GM19328 (cell line): ENCODE measurements around the gene LYSMD3.
A peak's percentile ranks its signal among the peaks of the same experiment; 100 is the strongest.
"Not testable (repeated sequence)": the region's sequence is repeated elsewhere in the genome, so short reads cannot be mapped to it uniquely, and the experiment has no call there.

Experiments used
- ATAC-seq: cut with Tn5 transposase; IDR thresholded peaks from one replicate; pipeline ENCODE4 v1.9.1; 2021; ENCODE audit warnings: mild to moderate bottlenecking, moderate library complexity; ENCODE audit not compliant: unreplicated experiment

The LYSMD3 gene

DNA sequence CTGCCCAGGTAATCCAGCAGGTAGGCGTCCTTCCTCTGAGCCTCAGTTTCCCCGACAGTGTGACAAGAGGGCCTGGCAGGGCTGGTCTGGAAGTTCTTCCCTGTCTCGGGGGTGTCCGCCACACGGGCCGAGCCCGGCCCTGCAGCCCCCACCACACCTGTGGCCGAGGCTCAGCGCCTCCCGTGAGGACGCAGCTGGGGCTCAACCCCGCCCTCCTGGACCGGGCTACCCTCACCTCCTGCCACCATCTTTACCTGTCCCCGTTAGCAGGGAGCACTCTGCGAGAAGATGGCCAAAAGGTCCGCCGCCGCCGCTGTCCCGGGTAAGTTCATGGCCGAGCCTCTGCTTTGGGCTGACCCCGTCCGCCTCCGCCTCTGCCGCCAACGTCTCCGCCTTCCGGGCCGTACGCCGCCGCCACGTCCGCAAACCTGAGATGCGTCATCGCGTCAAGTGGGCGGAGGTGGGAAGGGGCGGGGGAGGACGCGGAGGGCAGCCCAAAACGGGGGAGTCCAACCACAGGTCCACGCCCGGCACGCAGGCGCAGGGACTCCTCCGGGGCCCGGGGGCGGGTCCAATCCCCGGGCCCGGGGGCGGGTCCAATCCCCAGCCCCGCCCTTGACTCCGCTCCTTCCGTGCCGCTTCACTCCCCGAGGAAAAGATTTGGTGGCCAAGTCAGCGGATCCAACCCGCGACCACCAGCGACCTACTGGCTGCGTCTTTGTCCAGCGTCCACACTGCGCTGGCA, at the start of gene LYSMD3:
Gene LYSMD3 (minus strand): TSS at position 391 of the 745 bp plus-strand sequence. CDS start 4,295 bp downstream, outside the sequence.
- peak; percentile 89 for ATAC-seq

DNA sequence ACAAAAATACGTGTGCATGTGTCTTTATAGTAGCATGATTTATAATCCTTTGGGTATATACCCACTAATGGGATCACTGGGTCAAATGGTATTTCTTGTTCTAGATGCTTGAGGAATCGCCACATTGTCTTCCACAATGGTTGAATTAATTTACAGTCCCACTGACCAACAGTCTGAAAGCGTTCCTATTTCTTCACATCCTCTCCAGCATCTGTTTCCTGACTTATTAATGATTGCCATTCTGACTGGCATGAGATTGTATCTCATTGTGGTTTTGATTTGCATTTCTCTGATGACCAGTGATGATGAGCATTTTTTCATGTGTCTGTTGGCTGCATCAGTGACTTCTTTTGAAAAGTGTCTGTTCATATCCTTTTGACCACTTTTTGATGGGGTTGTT, 47.2 kb upstream of the LYSMD3 start:
- not testable (repeated sequence) for ATAC-seq

DNA sequence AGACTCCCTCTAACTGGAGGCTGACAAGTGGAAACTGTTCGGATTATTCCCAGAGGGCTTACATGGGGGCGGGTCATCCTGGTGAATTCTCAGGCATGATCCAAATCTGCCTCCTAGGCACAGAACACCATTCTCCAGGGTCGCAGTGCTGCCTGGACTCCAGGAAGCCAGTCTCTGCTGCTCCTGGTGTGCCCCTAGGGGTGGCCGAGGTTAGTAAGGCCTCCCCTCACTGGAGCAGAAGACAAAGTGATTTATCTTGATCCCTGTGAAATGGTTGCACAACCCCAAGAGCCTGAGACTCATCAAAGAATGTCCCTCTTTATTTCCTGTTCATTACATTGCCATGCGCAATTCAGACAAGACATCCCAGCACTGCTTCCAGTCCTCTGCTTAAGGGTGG, 46.3 kb upstream of the LYSMD3 start:
- ATAC-seq, result no peak

DNA sequence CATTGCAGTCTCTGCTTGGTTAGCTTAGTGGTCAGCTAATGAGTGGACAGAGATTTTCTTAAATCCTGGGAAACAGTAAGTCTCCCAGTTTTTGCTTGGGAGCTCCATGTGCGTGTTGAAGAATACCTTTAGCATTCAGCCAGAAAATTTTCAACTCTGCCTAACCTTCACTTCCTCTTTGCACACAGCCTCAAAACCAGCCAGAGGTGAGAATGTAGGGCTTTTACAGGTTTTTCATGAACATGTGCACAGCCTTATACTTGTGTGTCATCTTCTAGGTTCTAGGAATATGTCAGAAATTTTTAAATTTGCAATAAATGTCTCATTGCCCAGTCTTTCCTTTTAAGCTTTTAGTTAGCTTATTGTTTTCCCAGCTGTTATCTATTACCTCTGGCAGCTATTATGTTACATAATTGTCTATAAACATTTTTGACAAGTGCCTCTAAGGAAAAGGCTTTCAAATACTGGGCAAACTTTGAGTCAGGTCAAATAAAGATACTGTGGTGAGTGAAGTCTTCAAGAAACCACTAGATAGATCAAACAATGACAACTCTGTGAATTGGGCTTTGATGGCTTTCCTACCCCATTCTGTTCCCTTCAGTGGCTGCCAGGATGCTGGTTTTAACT, 41.9 kb upstream of the LYSMD3 start:
- ATAC-seq, result no peak

DNA sequence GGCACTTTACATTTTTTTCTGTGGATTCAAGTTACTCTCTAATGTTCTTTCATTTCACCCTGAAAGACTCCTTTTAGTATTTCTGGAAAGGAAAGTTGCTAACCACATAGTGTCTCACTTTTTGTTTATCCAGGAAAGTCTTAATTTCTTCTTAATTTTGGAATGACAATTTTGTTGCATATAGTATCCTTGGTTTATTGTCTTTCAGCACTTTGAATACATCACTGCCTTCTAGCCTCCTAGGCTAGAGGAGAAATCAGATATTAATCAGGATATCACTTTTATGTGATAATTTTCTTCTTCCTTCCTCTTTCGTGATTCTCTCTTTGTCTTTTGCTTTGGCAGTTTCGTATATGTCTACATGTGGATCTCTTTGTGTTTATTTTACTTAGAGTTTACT, 40.6 kb upstream of the LYSMD3 start:
- ATAC-seq, result no peak

DNA sequence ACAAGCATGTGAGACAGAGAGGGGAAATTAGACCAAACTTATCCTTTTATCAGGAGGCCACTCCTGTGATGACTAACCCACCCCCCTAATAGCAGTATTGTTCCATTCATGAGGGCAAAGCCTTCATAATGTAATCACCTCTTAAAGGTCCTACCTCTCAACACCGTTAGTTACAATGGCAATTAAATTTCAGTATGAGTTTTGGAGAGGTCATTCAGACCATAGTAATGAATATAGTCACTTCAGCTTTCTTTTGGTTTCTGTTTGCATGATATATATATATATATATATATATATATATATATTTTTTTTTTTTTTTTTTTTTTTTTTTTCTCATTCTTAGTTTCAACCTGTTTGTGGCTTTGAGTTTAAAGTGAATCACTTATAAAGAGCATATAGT, 39.7 kb upstream of the LYSMD3 start:
- ATAC-seq, result no peak

DNA sequence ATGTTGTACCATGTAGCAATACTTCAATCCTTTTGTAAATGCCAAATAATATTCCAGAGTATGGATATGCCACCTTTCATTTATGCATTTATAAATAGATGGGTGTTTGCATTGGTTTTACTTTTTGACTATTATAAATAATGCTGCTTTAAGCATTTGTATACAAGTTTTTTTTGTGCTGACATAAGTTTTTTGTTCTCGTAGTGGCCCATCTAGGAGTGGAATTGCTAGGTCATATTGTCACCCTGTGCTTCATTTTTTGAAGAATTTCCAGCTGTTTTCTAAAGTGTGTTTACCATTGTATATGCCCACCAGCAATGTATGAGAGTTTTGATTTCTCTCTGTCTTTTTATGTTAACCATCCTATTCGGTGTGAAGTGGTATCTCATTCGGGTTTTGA, 36.1 kb upstream of the LYSMD3 start:
- ATAC-seq, result no peak

DNA sequence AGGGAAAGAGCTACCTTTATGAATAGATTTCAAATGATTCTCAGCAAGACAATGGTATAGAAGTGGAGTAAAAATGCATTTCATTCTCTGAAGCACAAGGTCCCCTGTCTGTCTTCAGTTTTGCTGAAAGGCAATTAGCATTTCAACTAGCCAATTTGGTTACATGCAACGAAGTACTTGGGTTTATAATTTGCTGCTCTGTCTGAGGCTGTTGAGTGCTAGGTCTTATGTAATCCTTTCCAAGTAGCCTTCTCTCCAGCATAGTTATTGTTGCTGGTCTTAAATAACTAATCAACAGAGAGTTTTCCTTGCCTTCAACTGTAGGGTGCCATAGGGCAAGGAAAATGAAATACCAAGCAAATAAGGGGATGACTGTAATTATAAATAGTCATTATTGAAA, 33.7 kb upstream of the LYSMD3 start:
- ATAC-seq, result no peak

DNA sequence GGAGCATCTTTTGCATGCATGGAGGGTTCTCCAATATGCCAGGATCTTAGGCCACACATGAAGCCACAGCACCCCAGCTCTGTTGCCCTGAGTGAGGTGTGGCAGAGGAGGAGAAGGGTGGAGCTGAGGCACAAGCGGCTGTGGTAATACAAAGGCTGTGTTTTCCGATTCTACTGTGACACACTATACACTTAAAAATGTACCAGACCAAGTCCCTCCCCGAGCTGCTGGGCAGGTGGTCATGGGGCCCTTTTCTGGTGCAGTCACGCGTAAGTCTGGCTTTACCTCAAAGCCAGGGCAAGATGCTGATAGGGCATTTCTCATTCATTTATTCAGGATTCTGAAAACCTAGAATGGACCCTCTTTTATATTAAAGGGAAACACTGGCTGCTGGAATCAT, 33.0 kb upstream of the LYSMD3 start:
- no peak for ATAC-seq

DNA sequence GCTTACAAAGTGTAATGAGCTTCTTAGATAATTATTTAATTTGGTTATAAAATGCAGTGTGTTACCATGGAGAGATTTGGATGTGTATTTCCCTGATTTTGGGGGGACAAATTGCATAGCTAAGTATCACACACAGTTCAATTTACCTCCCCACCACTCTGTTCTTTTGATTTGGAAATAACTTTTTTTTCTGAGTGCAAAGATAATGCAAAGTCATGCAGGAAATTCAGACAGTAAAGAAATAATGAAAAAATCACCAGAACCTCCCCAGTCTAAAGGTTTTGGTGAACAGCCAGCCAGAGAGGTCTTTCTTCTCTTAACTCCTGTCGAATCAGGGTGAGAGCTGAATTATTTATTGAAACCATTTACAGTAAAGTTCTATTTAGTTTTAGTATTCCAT, 32.4 kb upstream of the LYSMD3 start:
- ATAC-seq, result no peak

DNA sequence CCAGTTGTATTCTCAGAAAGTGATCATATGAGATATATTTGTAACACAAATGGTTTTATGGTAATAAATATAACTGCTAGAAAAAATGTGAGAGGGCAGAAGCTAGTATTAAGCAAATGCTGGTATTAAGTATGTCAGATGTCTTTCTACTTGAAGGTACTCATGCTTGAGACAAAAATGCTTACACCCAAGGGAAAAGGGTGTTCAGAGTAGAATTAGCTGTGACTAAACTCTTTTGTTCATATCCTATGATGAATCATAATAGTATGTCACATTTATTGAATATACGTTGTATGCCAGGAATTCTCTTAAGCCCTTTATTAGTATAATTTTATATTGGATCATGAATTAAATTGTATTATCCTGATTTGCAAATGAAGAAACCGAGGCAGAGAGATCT, 31.4 kb upstream of the LYSMD3 start:
- ATAC-seq, result no peak

DNA sequence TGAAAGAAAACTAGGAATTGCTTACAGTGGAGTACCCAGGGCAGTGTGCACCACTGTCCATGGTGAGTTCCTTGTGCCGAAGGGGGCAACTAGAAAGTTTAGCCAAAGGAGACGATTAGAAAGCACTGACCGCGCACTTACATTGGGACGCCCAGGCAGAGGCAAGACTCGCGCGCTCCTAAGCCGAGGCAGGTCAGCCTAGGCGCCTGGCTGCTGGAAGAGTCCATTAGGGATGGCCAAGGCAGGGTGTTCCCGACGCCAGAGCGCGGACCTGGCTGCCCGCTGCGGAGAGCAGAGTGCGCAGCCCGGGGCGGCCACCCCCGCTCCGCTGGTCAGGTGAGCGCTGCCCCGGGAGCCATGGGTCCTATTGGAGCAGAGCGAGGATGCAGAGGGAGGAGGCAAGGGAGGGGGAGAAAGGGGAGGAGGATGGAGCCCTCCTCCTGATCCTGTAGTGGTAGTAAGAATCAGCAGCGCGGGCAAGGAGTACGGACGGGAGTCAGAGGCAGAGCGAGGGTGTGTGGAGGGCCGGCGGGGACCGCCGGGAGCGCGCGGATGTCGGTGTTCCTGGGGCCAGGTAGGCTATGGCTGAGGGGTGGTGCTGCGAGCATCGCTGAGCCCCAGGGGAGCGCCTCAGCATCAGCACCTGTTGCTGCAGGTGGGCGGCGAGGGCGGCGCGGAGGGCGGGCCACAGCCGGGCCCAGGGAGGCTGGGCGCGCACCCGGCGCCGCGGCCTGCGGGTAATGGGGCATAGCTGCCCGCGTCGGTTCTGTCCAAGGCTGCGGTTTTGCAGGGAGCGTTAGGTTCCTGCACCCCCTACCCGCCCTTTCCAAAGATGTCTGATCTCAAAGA, 29.2 kb upstream of the LYSMD3 start, which contains the start of gene ADGRV1:
Gene ADGRV1 (plus strand): TSS at position 454 of the 849 bp plus-strand sequence. CDS start 99 bp downstream, at position 553.
- no peak for ATAC-seq

DNA sequence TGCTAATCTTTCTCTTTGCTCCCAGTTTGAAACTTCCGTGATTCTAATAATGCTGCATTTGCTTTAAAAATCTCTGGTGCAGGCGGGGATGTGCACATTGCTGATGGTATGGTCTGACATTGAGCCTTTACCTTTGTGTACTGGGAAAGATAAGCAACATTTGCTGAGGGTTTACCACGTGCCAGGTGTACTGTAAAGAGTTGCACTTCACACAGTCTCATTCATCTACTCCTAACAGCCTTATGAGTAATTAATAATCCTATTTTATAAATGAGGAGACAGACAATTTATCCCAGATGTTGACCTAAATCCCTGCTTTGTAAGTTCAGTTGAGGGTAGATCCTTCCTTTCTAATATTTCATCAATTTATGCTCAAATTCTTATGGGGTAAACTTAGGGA, 28.5 kb upstream of the LYSMD3 start:
- no peak for ATAC-seq

DNA sequence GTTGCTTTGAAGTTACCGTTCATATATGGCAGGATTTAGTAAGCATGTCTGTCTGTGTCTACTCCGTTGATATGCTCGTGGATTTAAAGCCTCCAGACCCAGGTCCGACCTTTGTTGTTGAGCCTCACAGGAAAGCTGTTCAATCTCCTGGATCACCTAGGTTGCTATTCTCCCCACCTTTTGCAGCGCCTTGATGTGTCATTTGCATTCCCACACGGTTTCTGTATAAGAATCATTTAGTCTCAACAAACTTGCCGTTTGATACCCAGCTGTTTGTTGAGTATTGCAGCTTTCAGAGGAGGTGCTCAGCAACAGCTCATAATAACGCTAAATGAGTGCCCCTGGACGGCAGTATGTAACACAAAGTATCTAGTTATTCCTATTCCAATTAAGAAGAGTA, 28.0 kb upstream of the LYSMD3 start:
- no peak for ATAC-seq

DNA sequence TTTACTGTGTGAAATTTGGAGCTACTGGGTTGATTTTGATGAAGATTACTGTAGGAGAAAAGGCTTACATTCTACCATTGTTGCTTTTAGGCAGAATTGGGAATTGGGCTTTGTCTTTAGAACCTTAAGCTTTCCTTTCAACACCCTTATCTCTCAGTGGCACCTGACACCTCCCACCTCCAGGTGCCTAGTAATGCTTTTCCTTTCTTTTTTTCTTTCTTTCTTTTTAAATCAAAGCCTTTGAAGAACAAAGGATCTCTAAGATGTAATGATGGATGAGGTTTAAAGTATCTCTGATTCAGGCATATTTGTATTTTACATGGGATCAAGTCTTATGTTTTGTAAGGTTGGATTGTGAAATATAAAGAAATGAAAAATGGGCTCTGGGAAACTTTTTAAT, 26.3 kb upstream of the LYSMD3 start:
- no peak for ATAC-seq

DNA sequence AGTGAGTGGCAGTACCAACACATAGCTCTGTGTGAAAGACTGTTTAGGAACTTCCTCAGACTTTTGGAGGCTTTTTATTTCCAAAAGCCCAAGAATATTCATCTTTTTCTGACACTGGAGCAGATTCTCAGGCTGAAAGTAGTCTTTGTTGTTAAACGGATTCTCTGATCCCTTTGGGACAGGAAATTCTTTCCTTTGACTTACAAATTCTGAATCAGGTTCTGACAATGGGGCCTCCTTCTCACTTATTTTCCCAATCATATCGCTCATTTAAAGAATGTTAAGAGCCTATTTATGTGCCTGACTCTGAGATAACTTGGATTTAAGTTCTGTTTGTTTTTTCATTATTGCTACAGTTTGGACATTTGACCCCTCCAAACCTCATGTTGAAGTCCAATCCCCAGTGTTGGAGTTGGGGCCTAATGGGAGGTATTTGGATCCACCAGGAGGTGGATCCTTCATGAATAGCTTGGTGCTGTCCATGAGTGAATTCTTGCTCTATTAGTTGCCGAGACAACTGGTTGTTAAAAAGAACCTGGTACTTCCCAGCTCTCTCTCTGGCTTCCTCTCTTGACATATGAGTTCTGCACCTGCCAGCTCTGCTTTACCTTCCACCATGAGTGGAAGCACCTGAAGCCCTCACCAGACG, 25.1 kb upstream of the LYSMD3 start:
- ATAC-seq, result no peak

DNA sequence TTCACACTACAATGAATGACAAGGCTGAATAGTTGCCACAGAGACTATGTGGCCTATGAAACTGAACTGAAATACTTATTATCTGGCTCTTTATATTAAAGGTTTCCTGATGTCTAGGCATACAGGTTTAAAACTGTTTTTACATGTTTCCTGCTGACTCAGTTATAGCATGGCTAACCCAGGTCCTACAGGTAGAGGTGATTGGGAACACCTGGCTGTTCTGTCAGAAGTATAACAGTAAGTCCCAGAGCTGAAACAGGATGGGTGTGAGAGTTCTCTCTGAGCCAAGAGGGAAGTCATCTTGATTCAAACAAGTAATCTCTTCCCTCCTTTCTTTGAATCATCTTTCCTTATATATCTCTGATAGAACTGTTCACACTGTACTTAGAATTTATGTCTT, 24.3 kb upstream of the LYSMD3 start:
- ATAC-seq, result no peak

DNA sequence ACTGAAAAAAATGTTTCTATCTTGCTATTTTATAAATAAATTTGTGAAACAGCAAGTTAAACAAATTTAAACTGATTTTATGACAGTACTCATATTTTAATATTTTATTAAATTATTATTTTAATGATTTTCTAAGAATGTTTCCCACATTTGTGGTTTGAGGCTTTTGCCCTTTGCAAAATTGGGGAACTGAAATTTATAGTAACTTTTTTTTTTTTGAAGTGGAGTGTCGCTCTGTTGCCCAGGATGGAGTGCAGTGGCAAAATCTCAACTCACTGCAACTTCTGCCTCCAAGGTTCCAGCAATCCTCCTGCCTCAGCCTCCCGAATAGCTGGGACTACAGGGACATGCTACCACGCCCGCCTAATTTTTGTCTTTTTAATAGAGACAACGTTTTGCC, 22.0 kb upstream of the LYSMD3 start:
- ATAC-seq, result no peak

DNA sequence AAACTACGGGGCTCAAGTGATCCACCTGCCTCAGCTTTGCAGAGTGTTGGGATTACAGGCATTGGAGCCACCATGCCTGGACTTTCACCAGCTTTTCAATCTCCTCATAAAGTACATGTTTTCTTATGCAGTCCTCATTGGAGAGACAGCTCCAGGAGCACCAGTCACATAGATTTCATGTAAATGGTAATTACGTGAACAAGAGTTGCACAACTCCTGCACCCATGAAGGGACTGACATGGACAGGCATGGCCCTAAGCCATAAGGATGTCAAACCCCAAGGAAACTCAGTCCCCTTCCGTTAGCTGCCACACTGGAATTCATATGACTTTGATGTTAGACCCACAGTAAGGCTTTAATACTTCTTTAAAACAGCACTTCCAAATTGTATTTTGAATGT, 21.6 kb upstream of the LYSMD3 start:
- ATAC-seq, result no peak

DNA sequence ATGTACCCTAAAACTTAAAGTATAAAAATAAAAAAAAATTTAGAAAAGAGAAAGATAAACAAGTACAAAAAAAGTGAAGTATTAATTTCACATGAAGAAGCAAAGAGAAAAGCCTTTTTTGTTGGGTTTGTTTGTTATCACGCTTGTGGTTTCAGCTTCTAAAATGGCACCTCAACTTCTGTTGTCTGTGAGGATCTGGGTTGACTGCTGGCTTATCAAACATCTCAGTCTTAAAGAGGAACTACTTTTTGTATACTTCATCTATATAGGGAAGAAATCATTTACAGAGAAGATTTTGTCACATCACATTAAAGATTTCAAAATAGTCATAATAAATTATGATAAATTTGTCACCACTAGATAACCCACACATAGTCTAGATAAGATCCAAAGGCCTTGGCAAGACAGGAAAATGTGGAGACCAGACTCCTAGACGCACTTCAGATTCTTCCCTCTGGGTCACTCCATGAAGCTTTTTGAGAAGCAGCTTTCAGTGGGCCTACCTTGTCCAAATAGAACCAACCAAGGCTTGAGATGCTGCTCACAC, 20.4 kb upstream of the LYSMD3 start:
- ATAC-seq, result no peak

DNA sequence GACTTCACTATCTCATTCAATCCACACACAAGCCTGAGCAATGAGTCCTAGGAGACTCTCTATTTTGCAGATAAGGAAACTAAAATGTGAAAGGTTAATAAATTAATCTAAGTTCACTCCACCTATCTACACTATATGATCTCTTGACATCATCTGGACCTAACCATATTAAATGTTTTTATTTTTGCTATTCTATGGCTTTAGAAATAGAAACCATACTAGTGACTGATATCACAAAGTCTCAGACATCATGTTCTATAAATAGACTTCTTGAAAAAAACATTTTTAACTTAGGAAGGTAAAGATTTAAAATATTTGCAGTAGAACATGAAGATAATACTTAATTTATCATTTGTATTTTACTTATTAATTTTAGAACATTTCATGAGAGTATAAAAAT, 19.8 kb upstream of the LYSMD3 start:
- no peak for ATAC-seq
